HUES48 (cell line): ENCODE measurements around the gene CASP5.
"Not testable (repeated sequence)": the region's sequence is repeated elsewhere in the genome, so short reads cannot be mapped to it uniquely, and the experiment has no call there.

ENCODE experiments used
- H3K27ac ChIP-seq: one replicate; pipeline ENCODE4 v1.7.0; 2013; ENCODE audit warnings: low read depth, low read length, inconsistent platforms
- H3K27me3 ChIP-seq: 2 replicates; pipeline ENCODE4 v1.6.1; 2013; ENCODE audit warnings: mild to moderate bottlenecking, low read length; ENCODE audit not compliant: control insufficient read depth, insufficient read depth
- H3K36me3 ChIP-seq: 2 replicates; pipeline ENCODE4 v1.6.1; 2013; ENCODE audit warnings: low read length; ENCODE audit not compliant: control insufficient read depth, insufficient read depth
- H3K4me1 ChIP-seq: 2 replicates; pipeline ENCODE4 v1.6.1; 2013; ENCODE audit warnings: mild to moderate bottlenecking, low read length; ENCODE audit not compliant: control insufficient read depth, insufficient read depth
- H3K4me3 ChIP-seq: 2 replicates; pipeline ENCODE4 v1.5.1; 2013; ENCODE audit warnings: mild to moderate bottlenecking, low read depth, low read length
- H3K9ac ChIP-seq: 2 replicates; pipeline ENCODE4 v1.6.1; 2013; ENCODE audit warnings: mild to moderate bottlenecking, low read depth, low read length, moderate library complexity
- H3K9me3 ChIP-seq: 2 replicates; pipeline ENCODE4 v1.6.1; 2013; ENCODE audit warnings: low read length; ENCODE audit not compliant: control insufficient read depth, insufficient read depth

CASP5 gene

DNA sequence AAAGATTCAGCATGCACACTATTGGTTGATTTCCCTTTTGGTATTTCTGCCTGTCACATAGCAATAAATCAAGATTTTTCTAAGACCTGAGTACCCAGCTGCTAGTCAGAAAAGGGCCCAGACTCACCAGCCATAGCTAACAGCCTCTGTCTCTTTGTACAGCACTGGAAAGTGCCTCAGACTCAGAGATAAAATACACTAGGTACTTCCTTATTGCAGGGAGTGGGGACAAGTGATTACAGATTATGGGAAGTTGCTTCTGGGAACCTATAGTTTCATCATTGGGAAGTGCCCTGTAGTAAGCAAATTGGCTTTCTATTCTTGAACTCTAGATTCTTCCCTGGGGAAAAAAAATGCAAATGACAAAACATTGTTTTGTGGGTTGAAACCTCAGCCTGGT, at the start of gene CASP5:
CASP5 (minus strand) TSS at position 166 of the 400 bp plus-strand sequence; CDS start at position 134, 32 bp downstream.
- no peaks in the 10 kb centered on the region for H3K4me1 ChIP-seq
- H3K9me3 ChIP-seq: no peaks in the 10 kb centered on the region
- no peaks in the 10 kb centered on the region for H3K27me3 ChIP-seq
- no peaks in the 10 kb centered on the region for H3K36me3 ChIP-seq
- no peak within 1 kb of the TSS for H3K9ac ChIP-seq
- H3K27ac ChIP-seq: no peak within 1 kb of the TSS
- H3K4me3 ChIP-seq: no peak within 1 kb of the TSS

DNA sequence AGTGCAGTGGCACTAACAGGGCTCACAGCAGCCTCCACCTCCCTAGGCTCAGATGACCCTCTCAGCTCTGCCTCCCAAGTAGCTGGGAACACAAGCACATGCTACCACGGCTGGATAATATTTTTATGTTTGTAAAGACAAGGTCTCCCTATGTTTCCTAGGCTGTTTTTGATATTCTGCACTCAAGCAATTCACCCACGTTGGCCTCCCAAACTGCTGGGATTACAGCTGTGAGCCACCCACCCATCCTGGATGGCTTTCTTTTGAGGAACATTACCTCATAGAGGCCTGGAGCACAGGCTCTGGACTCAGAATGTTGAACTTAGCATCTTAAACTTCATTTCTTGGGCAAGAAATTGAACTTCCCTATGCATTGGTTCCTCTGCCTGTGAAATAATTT, 49.1 kb upstream of the CASP5 start:
- H3K36me3 ChIP-seq, H3K9me3 ChIP-seq, H3K27me3 ChIP-seq, H3K4me1 ChIP-seq, H3K4me3 ChIP-seq, H3K9ac ChIP-seq, H3K27ac ChIP-seq: not testable (repeated sequence)

DNA sequence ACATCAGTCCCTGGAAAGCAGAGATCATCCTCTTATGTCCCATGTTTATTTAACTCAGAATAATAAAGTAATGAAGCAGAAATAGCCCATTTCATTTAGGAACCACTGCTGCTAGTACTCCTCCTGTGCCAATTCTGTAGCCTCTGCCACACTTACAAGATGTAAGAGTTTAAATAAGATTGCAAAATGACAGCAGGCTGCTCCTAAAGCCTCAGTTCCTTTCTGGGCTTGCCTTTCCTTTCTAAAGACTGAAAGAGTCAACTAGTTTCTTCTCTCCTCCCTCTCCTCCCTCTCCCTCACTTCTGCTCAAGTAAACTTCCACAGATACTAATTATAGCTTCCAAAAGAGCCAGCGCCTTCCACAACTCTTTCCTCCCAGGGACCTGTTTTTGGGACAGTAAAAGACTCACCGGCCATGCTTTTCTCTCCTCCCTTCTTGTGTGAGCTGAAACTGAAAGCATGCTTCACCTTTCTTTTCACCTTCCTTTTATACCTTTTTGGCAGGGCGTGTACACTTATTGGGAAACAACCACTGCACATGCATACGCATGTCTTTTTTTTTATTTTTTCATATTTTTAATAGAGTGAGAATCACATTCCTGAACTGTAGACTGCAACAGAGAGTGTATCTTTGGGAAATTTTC, 48.2 kb upstream of the CASP5 start:
- no peaks in the 10 kb centered on the region for H3K36me3 ChIP-seq
- no peaks in the 10 kb centered on the region for H3K9me3 ChIP-seq
- no peaks in the 10 kb centered on the region for H3K27me3 ChIP-seq
- no peak overlapping the region for H3K9ac ChIP-seq
- no peaks in the 10 kb centered on the region for H3K4me1 ChIP-seq
- H3K27ac ChIP-seq: no peak overlapping the region
- H3K4me3 ChIP-seq: no peak overlapping the region

DNA sequence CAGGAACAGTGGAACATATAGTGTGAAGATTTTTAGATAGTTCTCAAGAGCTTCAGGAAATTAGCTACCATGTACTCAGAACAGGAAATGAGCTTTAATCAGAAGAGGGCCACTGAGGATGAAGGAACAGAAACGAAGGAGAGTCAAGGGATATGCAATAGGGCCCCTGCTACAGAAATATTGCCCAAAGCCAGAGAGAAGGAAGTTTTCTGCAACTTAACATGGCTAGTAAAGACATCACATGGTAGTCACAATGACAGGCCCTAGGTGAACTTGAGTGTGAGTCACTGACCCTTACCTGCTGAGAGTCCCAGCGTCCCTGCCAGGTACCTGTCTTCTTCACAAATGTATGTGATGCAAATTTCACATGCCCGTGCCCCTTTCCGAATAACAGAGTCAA, 47.3 kb upstream of the CASP5 start:
- Histone ChIP-seq H3K4me1 (no peaks in the 10 kb centered on the region), H3K36me3 (no peaks in the 10 kb centered on the region), H3K4me3 (no peak overlapping the region), H3K27ac (no peak overlapping the region), H3K9me3 (no peaks in the 10 kb centered on the region), H3K9ac (no peak overlapping the region), H3K27me3 (no peaks in the 10 kb centered on the region)

DNA sequence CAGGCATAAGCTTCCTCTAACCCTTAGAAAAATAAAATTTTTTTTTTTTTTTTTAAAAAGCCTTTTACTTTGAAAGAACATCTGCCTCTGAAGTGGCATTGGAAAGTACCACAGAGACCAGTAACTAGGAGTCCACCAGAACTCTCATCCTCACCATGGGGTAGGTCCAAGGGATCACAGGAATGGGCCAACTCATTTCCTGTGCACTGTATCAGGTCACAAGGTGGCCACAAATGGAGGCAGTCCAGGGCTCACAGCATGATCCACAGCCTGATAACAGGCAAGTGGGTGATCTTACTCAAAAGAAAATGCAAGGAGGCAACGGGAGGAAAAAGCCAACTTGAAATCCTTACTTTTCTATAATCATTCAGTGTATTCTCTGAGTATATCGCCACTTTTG, 46.8 kb upstream of the CASP5 start:
- not testable (repeated sequence) for H3K9ac ChIP-seq, H3K9me3 ChIP-seq, H3K27ac ChIP-seq, H3K4me3 ChIP-seq, H3K27me3 ChIP-seq, H3K36me3 ChIP-seq, H3K4me1 ChIP-seq

DNA sequence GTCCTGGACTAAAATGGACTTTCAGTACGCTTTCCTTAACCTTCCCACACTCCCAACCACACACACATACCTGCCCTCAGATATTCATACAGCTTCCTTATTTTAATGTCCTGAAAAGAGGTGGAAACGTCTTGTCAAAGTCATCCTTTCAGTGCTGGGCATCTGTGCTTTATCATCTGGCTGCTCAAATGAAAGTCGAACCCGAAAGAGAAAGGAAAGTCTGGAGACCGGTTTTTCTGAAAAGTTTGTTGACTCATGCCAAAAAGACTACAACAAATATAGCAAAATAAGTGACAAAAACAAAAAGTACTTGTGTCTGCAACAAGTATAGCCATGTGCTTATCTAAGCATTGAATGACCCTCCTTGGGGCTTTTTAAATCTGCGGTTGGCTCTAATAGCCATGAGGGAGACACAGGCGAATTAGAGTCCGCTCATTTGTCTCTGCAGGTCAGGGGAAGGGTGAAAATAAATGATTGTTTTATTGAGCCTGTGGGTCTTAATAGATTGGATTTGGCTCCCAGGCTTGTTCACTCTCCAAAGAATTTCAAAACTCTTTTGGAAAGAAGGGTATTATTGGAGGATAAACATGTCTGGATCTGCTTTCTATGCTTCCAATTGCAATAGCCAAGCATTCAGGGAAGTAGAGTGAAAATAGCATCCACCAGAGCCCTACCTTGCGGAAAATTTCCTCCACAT, 40.4 kb upstream of the CASP5 start:
- not testable (repeated sequence) for H3K4me1 ChIP-seq, H3K27ac ChIP-seq, H3K9ac ChIP-seq, H3K9me3 ChIP-seq, H3K4me3 ChIP-seq, H3K27me3 ChIP-seq, H3K36me3 ChIP-seq

DNA sequence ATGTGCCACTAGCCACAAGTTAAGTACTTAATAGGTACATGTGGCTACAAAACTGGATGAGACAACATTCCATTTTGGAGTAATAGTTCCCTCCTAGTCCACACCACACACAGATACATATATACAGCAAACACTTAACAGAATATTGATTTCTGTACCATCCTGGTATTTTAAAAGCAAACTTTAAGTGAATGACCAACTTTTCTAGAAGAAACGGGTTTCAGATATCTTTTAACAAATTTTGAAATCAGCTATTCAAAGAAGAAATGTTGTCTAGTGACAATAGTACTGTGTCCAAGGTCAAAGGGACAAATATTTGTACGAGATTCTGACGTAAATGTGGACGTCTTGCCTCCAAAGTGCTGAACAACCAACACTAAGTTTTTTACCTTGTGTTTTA, 34.5 kb upstream of the CASP5 start:
- no peak overlapping the region for H3K9ac ChIP-seq

DNA sequence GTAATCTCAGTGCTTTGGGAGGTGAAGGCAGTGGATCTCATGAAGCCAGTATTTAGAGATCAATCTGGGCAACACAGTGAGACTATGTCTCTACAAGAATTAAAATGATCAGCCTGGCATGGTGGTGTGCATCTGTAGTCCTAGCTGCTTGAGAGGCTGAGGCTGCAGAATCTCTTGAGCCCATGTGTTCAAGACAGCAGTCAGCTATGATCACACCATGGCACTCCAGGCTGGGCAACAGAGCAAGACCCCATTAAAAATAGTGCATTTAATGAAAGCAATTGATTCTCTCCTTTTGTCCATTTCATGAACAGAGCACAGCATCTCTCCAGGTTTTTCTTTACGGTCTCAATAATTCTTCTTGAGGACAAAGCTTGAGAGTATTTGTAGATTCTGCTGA, 33.5 kb upstream of the CASP5 start:
- Histone ChIP-seq H3K4me1 (no peaks in the 10 kb centered on the region), H3K4me3 (no peak overlapping the region)

More for the DNA sequence above, 34.5 kb upstream of the CASP5 start:
- H3K27me3 ChIP-seq: no peaks in the 10 kb centered on the region
- H3K4me1 ChIP-seq: no peaks in the 10 kb centered on the region
- H3K27ac ChIP-seq: no peak overlapping the region
- no peaks in the 10 kb centered on the region for H3K36me3 ChIP-seq
- H3K4me3 ChIP-seq: no peak overlapping the region
- no peaks in the 10 kb centered on the region for H3K9me3 ChIP-seq

DNA sequence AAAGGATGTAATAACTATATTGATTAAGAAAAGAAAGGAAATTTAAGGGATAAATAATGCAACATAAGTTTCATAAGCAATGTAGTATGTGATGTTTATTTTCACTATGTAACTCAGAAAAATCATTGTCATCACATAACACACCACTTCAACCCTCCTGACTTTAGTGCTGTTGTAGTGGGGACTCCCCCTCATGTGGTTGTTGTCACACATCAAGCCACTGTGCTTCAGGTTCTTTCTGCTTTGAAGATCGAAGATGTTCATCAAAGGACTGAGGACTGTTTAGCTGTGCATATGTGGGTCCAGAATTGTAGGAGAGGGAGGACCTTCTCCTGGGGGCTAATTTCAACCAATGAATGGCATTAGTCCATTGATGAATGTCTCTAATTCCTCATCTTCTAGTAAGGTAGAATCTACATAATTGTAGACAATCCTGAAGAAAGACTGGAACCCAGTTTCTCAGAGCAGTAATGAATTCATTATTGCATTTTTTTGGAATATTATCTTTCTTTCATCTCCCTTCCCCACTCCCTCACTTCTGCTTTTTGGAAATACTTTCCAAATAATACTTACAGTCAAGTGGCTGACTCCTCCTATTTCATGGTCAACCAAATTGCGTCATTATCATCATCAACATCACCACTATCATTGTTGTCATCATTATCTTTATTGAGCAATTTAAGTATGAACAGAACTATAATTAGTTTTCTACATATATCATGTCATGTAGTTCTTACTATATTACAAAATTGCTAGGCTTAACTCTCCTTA, 31.9 kb upstream of the CASP5 start:
- Histone ChIP-seq H3K4me3 (no peak overlapping the region), H3K9ac (no peak overlapping the region), H3K4me1 (no peaks in the 10 kb centered on the region)

More for the DNA sequence above, 33.5 kb upstream of the CASP5 start:
- Histone ChIP-seq H3K27me3 (no peaks in the 10 kb centered on the region), H3K9ac (no peak overlapping the region), H3K36me3 (no peaks in the 10 kb centered on the region), H3K27ac (no peak overlapping the region), H3K9me3 (no peaks in the 10 kb centered on the region)

DNA sequence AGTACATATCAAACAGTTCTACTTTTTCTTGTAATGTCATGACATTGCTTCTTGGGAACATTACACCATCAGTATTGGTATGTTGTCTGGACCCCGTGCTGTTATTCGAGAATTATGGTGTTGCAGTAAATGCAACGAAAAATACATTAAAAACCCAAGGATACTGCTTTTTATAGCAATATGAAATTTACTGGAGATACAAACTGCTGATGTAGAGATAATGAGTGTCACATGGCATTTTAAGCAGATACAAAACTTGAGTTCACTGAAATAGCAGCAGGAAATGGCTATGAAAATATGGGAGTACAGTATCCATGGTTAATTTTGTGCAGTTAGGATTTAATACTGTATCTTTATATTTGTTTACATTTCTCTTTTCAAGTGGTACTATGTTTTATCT, 29.5 kb upstream of the CASP5 start:
- Histone ChIP-seq H3K27me3 (no peaks in the 10 kb centered on the region), H3K9ac (no peak overlapping the region), H3K27ac (no peak overlapping the region), H3K36me3 (no peaks in the 10 kb centered on the region), H3K4me1 (no peaks in the 10 kb centered on the region), H3K4me3 (no peak overlapping the region), H3K9me3 (no peaks in the 10 kb centered on the region)

More for the DNA sequence above, 31.9 kb upstream of the CASP5 start:
- no peaks in the 10 kb centered on the region for H3K36me3 ChIP-seq
- no peak overlapping the region for H3K27ac ChIP-seq
- no peaks in the 10 kb centered on the region for H3K9me3 ChIP-seq
- H3K27me3 ChIP-seq: no peaks in the 10 kb centered on the region

DNA sequence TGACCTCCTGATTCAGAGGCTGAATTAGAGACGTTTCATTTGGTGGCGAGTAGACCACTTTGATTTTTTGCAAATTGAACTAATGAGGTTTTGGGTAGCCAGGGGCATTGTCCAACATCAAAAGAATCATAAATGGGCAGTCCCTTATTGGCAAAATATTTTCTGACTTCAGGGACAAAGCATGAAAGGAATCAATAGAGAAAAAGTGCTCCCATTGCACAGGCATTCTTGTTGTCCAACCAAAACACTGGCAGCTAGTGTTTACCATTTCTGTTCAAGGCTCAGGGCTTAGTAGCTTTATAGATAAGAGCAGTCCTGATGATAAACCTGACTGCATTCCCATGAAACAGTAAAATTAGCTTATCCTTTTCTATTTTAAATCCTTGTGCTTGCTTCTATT, 28.6 kb upstream of the CASP5 start:
- no peaks in the 10 kb centered on the region for H3K4me1 ChIP-seq
- H3K9ac ChIP-seq: no peak overlapping the region
- H3K27me3 ChIP-seq: no peaks in the 10 kb centered on the region
- no peaks in the 10 kb centered on the region for H3K9me3 ChIP-seq
- no peaks in the 10 kb centered on the region for H3K36me3 ChIP-seq
- no peak overlapping the region for H3K27ac ChIP-seq
- H3K4me3 ChIP-seq: no peak overlapping the region
